IPS-20b (cell line): ENCODE data around the gene AEBP2.
"Not testable (repeated sequence)": the region's sequence is repeated elsewhere in the genome, so short reads cannot be mapped to it uniquely, and the experiment has no call there.

ENCODE experiments used
- H3K27ac ChIP-seq: one replicate; pipeline ENCODE4 v1.5.1; 2013; ENCODE audit warnings: low read length
- H3K27me3 ChIP-seq: 2 replicates; pipeline ENCODE4 v1.6.1; 2013; ENCODE audit warnings: mild to moderate bottlenecking, low read length, inconsistent platforms; ENCODE audit not compliant: insufficient read depth
- H3K36me3 ChIP-seq: 2 replicates; pipeline ENCODE4 v1.6.1; 2013; ENCODE audit warnings: low read depth, mild to moderate bottlenecking, inconsistent platforms, low read length, moderate library complexity; ENCODE audit not compliant: insufficient read depth
- H3K4me1 ChIP-seq: 2 replicates; pipeline ENCODE4 v1.6.1; 2013; ENCODE audit warnings: mild to moderate bottlenecking, control low read depth, inconsistent platforms, low read length, moderate library complexity; ENCODE audit not compliant: insufficient read depth
- H3K4me3 ChIP-seq: 2 replicates; pipeline ENCODE4 v1.5.1; 2013; ENCODE audit warnings: mild to moderate bottlenecking, low read length, inconsistent platforms
- H3K9ac ChIP-seq: 2 replicates; pipeline ENCODE4 v1.6.1; 2013; ENCODE audit warnings: low read depth, mild to moderate bottlenecking, inconsistent platforms, low read length, moderate library complexity
- H3K9me3 ChIP-seq: 2 replicates; pipeline ENCODE4 v1.6.1; 2013; ENCODE audit warnings: mild to moderate bottlenecking, low read depth, low read length, inconsistent platforms; ENCODE audit not compliant: insufficient read depth

Gene AEBP2

DNA sequence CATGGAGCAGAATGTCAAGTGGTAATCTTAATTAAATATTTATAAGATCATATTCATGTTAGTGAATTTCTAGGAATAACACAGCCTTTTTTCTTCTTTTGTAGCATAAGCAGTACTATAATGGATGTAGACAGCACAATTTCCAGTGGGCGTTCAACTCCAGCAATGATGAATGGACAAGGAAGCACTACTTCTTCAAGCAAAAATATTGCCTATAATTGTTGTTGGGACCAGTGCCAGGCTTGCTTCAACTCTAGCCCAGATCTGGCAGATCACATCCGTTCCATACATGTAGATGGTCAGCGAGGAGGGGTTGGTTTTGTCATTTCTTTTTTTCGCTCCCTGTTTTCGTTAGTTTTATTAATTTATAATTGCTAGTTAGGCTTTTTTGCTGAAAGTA, 23.1 kb downstream of the AEBP2 start:
- H3K9me3 ChIP-seq: no peaks in the 10 kb centered on the region
- H3K4me1 ChIP-seq: peaks cover 6% of the 10 kb centered on the region
- H3K4me3 ChIP-seq: no peak overlapping the region
- H3K36me3 ChIP-seq: peaks cover 59% of the 10 kb centered on the region
- no peak overlapping the region for H3K27ac ChIP-seq
- H3K27me3 ChIP-seq: no peaks in the 10 kb centered on the region
- H3K9ac ChIP-seq: no peak overlapping the region

DNA sequence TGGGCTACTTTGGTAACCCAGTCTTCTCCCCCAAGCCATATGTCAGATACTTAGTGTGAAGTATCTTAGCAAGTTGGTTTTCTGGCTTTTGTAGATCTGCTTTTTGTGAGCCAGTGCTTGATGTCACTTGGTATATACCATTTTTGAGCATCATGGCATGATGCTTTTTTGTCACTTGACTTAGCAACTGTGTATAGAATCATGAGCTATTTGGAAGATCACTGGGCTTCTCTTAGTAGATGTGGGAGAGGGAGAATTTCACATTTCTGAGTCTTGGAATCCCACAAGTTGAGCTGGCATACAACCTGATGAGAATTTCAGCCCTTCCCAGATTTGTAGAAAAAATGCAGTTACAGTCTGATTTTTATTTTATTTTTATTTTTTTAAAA, 24.9 kb downstream of the AEBP2 start:
- no peaks in the 10 kb centered on the region for H3K4me1 ChIP-seq
- H3K9me3 ChIP-seq: no peaks in the 10 kb centered on the region
- H3K9ac ChIP-seq: no peak overlapping the region
- H3K4me3 ChIP-seq: no peak overlapping the region
- no peaks in the 10 kb centered on the region for H3K27me3 ChIP-seq
- H3K36me3 ChIP-seq: peaks cover 73% of the 10 kb centered on the region
- H3K27ac ChIP-seq: no peak overlapping the region

DNA sequence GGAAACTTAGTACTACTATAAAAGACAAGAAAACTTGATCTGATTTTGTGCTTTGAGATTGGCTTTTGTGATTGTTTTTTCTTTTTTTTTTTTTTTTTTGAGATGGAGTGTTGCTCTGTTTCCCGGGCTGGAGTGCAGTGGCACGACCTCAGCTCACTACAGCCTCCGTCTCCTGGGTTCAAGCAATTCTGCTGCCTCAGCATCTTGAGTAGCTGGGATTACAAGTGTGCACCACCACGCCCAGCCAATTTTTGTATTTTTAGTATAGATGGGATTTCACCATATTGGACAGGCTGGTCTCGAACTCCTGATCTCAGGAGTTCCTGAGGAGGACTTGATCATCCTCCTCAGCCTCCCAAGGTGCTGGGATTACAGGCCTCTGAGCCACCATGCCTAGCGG, 26.4 kb downstream of the AEBP2 start:
- Histone ChIP-seq H3K9ac (no peak overlapping the region), H3K4me1 (no peaks in the 10 kb centered on the region), H3K36me3 (peaks cover 88% of the 10 kb centered on the region), H3K27me3 (no peaks in the 10 kb centered on the region), H3K4me3 (no peak overlapping the region), H3K9me3 (no peaks in the 10 kb centered on the region), H3K27ac (no peak overlapping the region)

DNA sequence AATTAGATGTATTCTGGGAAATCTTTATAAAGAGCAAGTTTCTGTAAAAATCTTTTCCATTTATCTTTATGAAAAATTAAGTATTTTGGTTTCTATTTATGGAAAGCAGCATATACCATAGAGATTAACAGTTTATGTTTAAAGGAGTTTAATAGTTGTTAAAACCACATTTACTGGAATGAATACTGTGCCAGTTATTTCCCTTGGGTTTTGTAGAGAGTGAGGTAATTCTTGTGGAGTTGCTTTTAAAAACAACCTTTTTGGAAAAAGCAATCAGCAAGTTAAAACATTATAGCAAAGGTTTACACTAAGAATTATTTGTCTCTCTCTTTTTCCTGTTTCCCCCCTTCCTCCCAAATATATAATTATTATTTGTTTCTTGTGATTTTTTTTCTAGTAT, 34.9 kb downstream of the AEBP2 start:
- Histone ChIP-seq H3K27me3 (no peaks in the 10 kb centered on the region), H3K9ac (no peak overlapping the region), H3K27ac (no peak overlapping the region), H3K36me3 (peaks cover 95% of the 10 kb centered on the region), H3K4me3 (no peak overlapping the region), H3K9me3 (no peaks in the 10 kb centered on the region), H3K4me1 (no peaks in the 10 kb centered on the region)

DNA sequence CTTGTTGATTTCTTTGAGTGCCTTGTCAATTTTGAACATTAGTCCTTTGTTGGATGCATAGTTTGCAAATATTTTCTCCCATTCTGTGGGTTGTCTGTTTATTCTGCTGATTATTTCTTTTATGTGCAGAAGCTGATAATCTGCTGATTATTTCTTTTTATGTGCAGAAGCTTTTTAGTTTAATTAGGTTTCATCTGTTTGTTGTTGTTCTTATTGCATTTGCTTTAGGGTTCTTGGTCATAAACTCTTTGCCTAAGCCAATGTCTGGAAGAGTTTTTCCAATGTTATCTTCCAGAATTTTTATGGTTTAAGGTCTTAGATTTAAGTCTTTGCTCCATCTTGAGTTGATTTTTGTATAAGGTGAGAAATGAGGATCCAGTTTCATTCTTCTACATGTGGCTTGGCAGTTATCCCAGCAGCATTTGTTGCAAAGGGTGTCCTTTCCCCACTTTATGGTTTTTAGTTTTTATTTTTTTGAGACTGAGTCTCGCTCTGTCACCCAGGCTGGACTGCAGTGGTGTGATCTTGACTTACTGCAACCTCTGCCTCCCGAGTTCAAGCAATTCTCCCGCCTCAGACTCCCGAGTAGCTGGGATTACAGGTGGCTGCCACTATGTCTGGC, 36.7 kb downstream of the AEBP2 start:
- H3K27me3 ChIP-seq, H3K4me3 ChIP-seq, H3K9ac ChIP-seq, H3K9me3 ChIP-seq, H3K4me1 ChIP-seq, H3K27ac ChIP-seq: not testable (repeated sequence)
- peaks cover 92% of the 10 kb centered on the region for H3K36me3 ChIP-seq

DNA sequence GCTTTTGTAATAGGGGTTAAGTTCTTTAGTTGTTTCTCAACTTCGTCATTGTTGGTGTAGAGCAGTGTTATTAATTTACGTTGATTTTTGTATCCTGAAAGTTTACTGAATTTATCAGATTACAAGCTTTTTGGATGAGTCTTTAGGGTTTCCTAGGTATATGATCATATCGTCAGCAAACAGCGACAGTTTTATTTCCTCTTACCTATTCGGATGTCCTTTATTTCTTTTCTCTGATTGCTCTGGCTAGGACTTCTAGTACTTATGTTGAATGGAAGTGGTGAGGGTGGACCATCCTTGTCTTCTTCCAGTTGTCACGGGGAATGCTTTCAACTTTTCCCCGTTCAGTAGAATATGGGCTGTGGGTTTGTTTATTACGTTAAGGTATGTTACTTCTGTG, 37.8 kb downstream of the AEBP2 start:
- Histone ChIP-seq H3K9ac (no peak overlapping the region), H3K4me1 (peaks cover 2% of the 10 kb centered on the region), H3K9me3 (no peaks in the 10 kb centered on the region), H3K27me3 (no peaks in the 10 kb centered on the region), H3K27ac (no peak overlapping the region), H3K36me3 (peaks cover 89% of the 10 kb centered on the region), H3K4me3 (no peak overlapping the region)

DNA sequence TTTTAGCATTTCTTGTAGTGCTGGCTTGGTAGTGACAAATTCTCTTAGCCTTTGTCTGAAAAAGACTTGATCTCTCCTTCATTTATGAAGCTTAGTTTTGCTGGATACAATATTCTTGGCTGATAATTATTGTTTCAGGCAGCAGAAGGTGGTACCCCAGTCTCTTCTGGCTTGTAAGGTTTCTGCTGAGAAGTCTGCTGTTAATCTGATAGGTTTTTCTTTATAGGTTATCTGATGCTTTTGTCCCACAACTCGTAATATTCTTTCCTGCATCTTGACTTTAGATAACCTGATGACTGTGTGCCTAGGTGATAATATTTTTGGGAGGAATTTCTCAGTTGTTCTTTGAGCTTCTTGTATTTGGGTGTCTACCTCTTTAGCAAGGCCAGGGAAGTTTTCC, 41.2 kb downstream of the AEBP2 start:
- no peak overlapping the region for H3K4me3 ChIP-seq
- H3K27ac ChIP-seq: no peak overlapping the region
- peaks cover 76% of the 10 kb centered on the region for H3K36me3 ChIP-seq
- H3K9ac ChIP-seq: no peak overlapping the region
- no peaks in the 10 kb centered on the region for H3K27me3 ChIP-seq
- H3K9me3 ChIP-seq: no peaks in the 10 kb centered on the region
- H3K4me1 ChIP-seq: peaks cover 12% of the 10 kb centered on the region

DNA sequence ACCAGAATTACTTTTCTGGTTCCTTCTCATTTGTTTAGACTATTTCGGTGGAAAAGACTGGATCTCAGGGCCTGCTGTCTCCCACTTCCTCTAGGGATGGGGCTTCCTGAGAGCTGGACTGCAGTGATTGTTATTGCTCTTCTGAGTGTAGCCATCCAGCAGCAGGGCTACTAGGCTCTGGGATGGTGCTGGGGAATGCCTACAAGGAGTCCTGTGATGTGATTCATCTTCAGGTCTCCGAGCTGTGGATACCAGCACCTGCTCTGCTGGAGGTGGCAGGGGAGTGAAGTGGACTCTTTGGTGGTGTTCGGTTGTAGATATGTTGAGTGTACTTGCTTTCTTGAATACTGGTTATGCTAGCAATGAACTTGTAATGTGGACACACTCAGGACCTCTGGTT, 42.7 kb downstream of the AEBP2 start:
- no peaks in the 10 kb centered on the region for H3K27me3 ChIP-seq
- peaks cover 74% of the 10 kb centered on the region for H3K36me3 ChIP-seq
- no peaks in the 10 kb centered on the region for H3K9me3 ChIP-seq
- peaks cover 12% of the 10 kb centered on the region for H3K4me1 ChIP-seq
- no peak overlapping the region for H3K9ac ChIP-seq
- no peak overlapping the region for H3K4me3 ChIP-seq
- peak overlapping the region; percentile 4 for H3K27ac ChIP-seq

DNA sequence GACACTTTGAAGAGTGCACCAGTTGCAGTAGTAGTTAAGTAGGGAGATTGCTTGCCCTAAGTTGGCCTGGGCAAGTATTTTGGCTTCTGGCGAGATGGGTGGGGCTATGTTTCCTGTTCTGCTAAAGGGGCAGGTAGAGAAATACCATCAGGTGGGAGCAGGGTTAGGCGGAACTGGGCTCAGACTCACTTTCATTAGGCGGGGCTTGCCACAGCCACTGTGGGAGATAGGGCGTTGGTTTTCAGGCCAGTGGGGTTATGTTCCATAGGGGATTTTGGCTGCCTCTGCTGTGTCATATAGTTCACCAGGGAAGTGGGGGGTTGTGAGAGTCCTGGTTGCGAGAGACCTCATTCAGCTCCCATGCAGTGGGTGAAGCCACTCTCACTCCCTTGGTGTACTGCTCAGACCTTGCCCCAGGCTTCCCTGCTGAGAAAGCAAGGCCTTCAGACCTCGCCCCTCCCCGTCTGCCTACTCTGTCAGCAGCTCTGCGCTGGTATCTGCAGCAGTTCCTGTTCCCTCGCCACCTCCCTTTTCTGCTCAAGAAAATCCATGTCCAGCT, 43.3 kb downstream of the AEBP2 start:
- Histone ChIP-seq H3K27ac (peak overlapping the region; percentile 4), H3K4me3 (no peak overlapping the region), H3K9ac (no peak overlapping the region), H3K36me3 (peaks cover 68% of the 10 kb centered on the region), H3K4me1 (peaks cover 12% of the 10 kb centered on the region), H3K9me3 (no peaks in the 10 kb centered on the region), H3K27me3 (no peaks in the 10 kb centered on the region)

DNA sequence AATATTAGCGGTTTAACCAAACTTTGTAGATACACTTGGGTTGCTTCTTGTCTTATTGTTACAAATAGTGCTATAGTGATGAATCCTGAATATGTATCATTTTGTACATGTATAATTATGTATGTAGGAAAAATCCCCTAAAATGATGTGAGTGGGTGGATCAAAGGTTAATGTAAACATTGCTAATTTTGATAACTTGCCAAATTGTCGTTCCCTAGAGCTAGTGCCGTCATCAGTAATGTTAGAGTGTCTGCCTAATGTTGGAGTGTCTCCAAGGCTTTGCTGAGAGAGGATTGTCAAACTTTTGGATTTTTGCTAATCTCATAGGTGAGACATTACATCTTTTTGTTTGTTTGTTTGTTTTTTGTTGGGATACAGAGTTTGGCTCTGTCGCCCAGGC, 44.4 kb downstream of the AEBP2 start:
- no peaks in the 10 kb centered on the region for H3K27me3 ChIP-seq
- no peak overlapping the region for H3K4me3 ChIP-seq
- H3K9ac ChIP-seq: no peak overlapping the region
- no peaks in the 10 kb centered on the region for H3K9me3 ChIP-seq
- H3K36me3 ChIP-seq: peaks cover 57% of the 10 kb centered on the region
- no peak overlapping the region for H3K27ac ChIP-seq
- H3K4me1 ChIP-seq: peaks cover 12% of the 10 kb centered on the region

DNA sequence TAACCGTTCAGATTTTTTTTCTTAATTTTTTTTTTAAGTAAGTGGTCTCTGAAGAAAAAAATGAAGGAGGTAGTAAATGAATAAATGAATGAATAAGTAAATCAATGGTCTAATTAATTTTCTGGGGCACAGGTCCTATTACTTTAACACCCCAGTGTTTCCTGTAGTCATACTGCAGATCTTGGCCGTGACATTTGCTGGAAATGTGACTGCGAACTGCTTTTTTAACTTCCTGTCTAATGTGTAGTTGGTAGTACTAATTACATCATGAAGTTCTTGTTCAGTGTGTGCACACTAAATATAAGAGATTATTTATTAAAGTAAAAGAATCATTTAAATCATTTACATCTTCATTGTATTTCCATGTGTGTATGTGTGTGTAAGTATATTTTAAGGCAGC, 45.4 kb downstream of the AEBP2 start:
- Histone ChIP-seq H3K9me3 (no peaks in the 10 kb centered on the region), H3K4me3 (no peak overlapping the region), H3K9ac (no peak overlapping the region), H3K4me1 (peaks cover 12% of the 10 kb centered on the region), H3K27ac (no peak overlapping the region), H3K27me3 (no peaks in the 10 kb centered on the region), H3K36me3 (peaks cover 56% of the 10 kb centered on the region)

DNA sequence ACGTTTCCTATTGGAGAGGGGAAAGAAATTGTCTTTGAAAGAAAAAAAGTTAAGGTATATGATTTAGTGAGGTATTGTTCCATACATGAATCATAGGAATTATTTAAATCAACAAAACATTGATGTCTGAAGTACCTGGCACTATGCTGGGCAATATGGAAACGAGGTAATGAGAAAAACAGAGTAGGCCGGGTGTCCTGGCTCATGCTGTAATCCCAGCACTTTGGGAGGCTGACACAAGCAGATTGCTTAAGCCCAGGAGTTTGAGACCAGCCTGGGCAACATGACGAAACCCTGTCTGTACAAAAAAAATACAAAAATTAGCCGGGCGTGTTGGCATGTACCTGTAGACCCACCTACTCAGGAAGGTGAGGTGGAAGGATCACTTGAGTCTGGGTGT, 45.9 kb downstream of the AEBP2 start:
- Histone ChIP-seq H3K27ac (no peak overlapping the region), H3K27me3 (no peaks in the 10 kb centered on the region), H3K4me1 (peaks cover 12% of the 10 kb centered on the region), H3K36me3 (peaks cover 55% of the 10 kb centered on the region), H3K9ac (no peak overlapping the region), H3K4me3 (no peak overlapping the region), H3K9me3 (no peaks in the 10 kb centered on the region)
